GM12874 (cell line): ENCODE measurements around the gene IGFLR1.

ENCODE experiments used
- TF ChIP-seq, protein P1 (sequence below): IDR thresholded peaks from 2 replicates; pipeline ENCODE4 v1.5.1; 2011; ENCODE audit warnings: low read depth, mild to moderate bottlenecking, control low read depth, low read length, moderate library complexity; ENCODE audit not compliant: insufficient read depth

IGFLR1 gene

DNA sequence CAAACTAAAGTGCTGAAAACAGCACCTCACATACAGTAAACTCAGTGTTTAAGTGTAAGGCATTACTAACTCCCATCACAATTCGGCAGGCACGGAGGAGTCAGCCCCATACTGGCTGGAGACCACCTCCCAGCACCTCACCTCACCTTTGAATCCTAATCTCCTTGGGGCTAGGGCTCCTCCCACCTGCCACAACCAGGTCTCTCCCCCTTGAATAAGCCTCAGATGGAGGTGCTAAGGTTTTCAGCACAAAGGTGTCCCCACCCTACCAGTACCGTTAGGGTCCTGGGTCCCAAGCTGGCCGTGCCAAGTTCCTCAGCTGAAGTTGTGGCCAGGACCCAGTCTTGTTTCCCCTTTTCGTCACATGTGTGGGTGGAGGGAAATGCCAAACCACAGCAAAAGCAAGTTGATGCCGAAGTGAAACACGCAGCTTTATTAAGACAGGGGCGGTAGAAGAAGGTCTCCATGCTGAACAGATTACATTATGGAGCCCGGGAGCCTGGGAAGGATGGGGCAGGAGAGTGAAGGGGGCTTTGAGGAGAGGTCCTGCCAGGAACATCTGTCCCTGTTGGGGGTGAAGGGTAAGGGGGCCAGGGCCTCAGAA is at the start of gene IGFLR1:
IGFLR1 (minus strand) TSS at position 332 of the 604 bp plus-strand sequence. CDS start 1,272 bp downstream, outside the sequence.
- TF ChIP-seq, protein P1, sequence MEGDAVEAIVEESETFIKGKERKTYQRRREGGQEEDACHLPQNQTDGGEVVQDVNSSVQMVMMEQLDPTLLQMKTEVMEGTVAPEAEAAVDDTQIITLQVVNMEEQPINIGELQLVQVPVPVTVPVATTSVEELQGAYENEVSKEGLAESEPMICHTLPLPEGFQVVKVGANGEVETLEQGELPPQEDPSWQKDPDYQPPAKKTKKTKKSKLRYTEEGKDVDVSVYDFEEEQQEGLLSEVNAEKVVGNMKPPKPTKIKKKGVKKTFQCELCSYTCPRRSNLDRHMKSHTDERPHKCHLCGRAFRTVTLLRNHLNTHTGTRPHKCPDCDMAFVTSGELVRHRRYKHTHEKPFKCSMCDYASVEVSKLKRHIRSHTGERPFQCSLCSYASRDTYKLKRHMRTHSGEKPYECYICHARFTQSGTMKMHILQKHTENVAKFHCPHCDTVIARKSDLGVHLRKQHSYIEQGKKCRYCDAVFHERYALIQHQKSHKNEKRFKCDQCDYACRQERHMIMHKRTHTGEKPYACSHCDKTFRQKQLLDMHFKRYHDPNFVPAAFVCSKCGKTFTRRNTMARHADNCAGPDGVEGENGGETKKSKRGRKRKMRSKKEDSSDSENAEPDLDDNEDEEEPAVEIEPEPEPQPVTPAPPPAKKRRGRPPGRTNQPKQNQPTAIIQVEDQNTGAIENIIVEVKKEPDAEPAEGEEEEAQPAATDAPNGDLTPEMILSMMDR, result no peak

DNA sequence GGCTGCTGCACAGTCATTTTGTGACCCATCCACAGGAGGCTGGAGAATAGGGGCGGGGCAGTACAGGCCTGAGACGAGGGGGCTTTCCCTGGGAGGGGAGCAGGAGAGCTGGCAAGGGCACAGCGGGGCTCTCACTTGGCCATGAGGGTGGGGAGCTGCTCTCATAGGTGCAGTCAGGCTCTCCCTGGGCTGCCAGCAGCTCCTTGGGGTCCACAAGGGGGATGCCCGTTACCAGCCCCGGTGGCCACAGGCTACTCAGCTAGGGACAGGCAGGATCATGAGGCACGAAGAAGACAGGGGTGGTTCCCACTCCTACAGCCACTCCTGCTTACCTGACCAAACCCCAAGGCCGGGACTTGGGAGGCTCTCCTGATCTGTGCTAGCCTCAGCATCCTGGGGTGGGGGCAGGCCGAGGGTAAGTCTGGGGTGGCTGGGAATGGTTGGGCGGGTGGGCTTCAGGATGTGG is 49.6 kb upstream of the IGFLR1 start:
- TF ChIP-seq, protein P1, result no peak

GRCh38 chr19:35790981-35791813 is 48.9 kb upstream of the IGFLR1 start:
- TF ChIP-seq, protein P1, result peak; percentile 45; the same call in 1 of the 2 replicates

- TF ChIP-seq, protein P1, result no peak
These were observed 48.0 kb upstream of the IGFLR1 start for GRCh38 chr19:35789978-35790944.

- TF ChIP-seq, protein P1, result no peak
These were observed 47.1 kb upstream of the IGFLR1 start for GRCh38 chr19:35789195-35789977.

- TF ChIP-seq, protein P1, result no peak
These were observed 46.1 kb upstream of the IGFLR1 start for GRCh38 chr19:35788205-35788960.
